ENCODE data around the gene INPP5D. TPM values are rescaled to one million over a fixed set of nuclear protein-coding genes. Genes with fewer than 3 reads are reported as not detected.

Gene INPP5D
- polyA plus RNA-seq, 1 of the 3 experiments (the other 2 are of a cell fraction): 1.3 TPM

DNA sequence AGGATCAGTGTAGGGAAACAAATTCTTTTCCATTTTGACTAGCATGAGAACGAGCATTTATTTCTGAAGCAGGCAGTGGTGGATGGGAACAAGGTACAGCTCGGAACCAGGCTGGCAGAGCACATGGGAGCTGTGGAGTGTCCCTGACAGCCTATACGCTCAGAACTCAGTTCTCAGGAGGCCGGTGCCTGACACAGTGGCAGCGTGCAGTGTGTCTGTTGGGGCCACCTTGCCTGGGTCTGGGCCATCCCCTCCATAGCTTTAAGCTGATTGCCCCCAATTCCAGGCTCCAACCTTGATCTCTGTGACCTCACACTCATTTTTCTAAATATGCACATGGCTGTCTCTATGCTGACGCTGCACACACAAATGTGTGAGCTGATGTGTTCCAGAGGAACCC is 136.9 kb downstream of the INPP5D start:
- no peak for DNase-seq
- no peak overlapping the region for H3K4me2 ChIP-seq
- no peak overlapping the region for H3K9ac ChIP-seq
- H3K4me3 ChIP-seq (ENCODE audit: low read depth in 2 of 2, low read length in 1 of 2): no peak overlapping the region
- H3K27me3 ChIP-seq (ENCODE audit: insufficient read depth): no peaks in the 10 kb centered on the region
- H4K20me1 ChIP-seq (ENCODE audit: insufficient read depth): no peaks in the 10 kb centered on the region
- no peaks in the 10 kb centered on the region for H3K4me1 ChIP-seq (ENCODE audit: control insufficient read depth in 1 of 2, insufficient read depth in 2 of 2, low read depth in 1 of 2, low read length in 1 of 2)
- no peaks in the 10 kb centered on the region for H3F3A ChIP-seq (replicated peaks; ENCODE audit: insufficient read depth)
- H2AFZ ChIP-seq (ENCODE audit: low read depth): no peak overlapping the region
- ChIA-PET POLR2A (no interaction called here), CTCF (interaction anchor here (1.4 kb wide), 1 partner anchor 144 kb away, joined by 4 read pairs; no protein-coding TSS in a partner anchor)
- WGBS (ENCODE audit: low lambda C conversion rate): 54% methylated on average over 3 of the region's 6 CpGs
- no peaks in the 10 kb centered on the region for H3K36me3 ChIP-seq (replicated peaks in 1 of 2; ENCODE audit: control insufficient read depth in 1 of 2, insufficient read depth in 2 of 2, low read length in 1 of 2)
- TF ChIP-seq, protein P1, sequence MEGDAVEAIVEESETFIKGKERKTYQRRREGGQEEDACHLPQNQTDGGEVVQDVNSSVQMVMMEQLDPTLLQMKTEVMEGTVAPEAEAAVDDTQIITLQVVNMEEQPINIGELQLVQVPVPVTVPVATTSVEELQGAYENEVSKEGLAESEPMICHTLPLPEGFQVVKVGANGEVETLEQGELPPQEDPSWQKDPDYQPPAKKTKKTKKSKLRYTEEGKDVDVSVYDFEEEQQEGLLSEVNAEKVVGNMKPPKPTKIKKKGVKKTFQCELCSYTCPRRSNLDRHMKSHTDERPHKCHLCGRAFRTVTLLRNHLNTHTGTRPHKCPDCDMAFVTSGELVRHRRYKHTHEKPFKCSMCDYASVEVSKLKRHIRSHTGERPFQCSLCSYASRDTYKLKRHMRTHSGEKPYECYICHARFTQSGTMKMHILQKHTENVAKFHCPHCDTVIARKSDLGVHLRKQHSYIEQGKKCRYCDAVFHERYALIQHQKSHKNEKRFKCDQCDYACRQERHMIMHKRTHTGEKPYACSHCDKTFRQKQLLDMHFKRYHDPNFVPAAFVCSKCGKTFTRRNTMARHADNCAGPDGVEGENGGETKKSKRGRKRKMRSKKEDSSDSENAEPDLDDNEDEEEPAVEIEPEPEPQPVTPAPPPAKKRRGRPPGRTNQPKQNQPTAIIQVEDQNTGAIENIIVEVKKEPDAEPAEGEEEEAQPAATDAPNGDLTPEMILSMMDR (IDR thresholded peaks at IDR 0.05): no peak
- TF ChIP-seq TCF12 (IDR thresholded peaks at IDR 0.05) (no peak), FOXJ3 (CRISPR knock-in tag; IDR thresholded peaks at IDR 0.05) (no peak), SMC3 (IDR thresholded peaks at IDR 0.05; ENCODE audit: low read depth, low read length) (no peak), POLR2AphosphoS5 (IDR thresholded peaks at IDR 0.05; ENCODE audit: low read depth, low read length) (no peak), MXI1 (IDR thresholded peaks at IDR 0.05; ENCODE audit: low read depth, low read length) (no peak), CHD2 (IDR thresholded peaks at IDR 0.05; ENCODE audit: low read length, partially characterized antibody) (no peak), IRF3 (IDR thresholded peaks at IDR 0.05; ENCODE audit: low read depth, low read length) (no peak), RXRA (IDR thresholded peaks at IDR 0.05; ENCODE audit: borderline replicate concordance, low read depth) (no peak), EZH2phosphoT487 (IDR thresholded peaks at IDR 0.05; ENCODE audit: borderline replicate concordance, low read depth) (no peak), RAD21 (IDR thresholded peaks at IDR 0.05; ENCODE audit: low read length) (no peak), USF1 (IDR thresholded peaks at IDR 0.05; ENCODE audit: borderline replicate concordance, low read depth) (no peak), JUND (IDR thresholded peaks at IDR 0.05) (no peak)
- H3K9me3 ChIP-seq: no peaks in the 10 kb centered on the region
- no peaks in the 10 kb centered on the region for H3K79me2 ChIP-seq (ENCODE audit: insufficient read depth)
- H3K27ac ChIP-seq (ENCODE audit: low read depth in 2 of 2, low read length in 1 of 2): no peak overlapping the region
- H3K9me2 ChIP-seq: no peaks in the 10 kb centered on the region

DNA sequence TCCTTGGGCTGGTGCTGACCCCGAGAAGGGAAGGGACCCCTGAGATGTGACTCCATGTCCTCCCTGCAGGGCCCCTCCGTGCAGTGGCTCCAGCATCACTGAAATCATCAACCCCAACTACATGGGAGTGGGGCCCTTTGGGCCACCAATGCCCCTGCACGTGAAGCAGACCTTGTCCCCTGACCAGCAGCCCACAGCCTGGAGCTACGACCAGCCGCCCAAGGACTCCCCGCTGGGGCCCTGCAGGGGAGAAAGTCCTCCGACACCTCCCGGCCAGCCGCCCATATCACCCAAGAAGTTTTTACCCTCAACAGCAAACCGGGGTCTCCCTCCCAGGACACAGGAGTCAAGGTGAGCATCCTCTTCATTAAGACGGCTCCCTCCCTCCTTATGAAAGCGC is 137.9 kb downstream of the INPP5D start:
- Histone ChIP-seq H3K27me3 (ENCODE audit: insufficient read depth) (no peaks in the 10 kb centered on the region; the same call in 1 of the 2 replicates), H4K20me1 (ENCODE audit: insufficient read depth) (no peaks in the 10 kb centered on the region), H3K79me2 (ENCODE audit: insufficient read depth) (no peaks in the 10 kb centered on the region), H2AFZ (ENCODE audit: low read depth) (no peak overlapping the region), H3K27ac (ENCODE audit: low read depth in 2 of 2, low read length in 1 of 2) (no peak overlapping the region), H3F3A (replicated peaks; ENCODE audit: insufficient read depth) (no peaks in the 10 kb centered on the region), H3K4me2 (no peak overlapping the region), H3K36me3 (replicated peaks in 1 of 2; ENCODE audit: control insufficient read depth in 1 of 2, insufficient read depth in 2 of 2, low read length in 1 of 2) (no peaks in the 10 kb centered on the region), H3K9me3 (no peaks in the 10 kb centered on the region), H3K4me1 (ENCODE audit: control insufficient read depth in 1 of 2, insufficient read depth in 2 of 2, low read depth in 1 of 2, low read length in 1 of 2) (no peaks in the 10 kb centered on the region), H3K4me3 (ENCODE audit: low read depth in 2 of 2, low read length in 1 of 2) (no peak overlapping the region), H3K9me2 (no peaks in the 10 kb centered on the region), H3K9ac (no peak overlapping the region)
- 44% methylated on average over 3 of the region's 12 CpGs for WGBS (ENCODE audit: low lambda C conversion rate)
- POLR2A ChIA-PET: no interaction called here
- CTCF ChIA-PET: interaction anchor here (1.4 kb wide), 1 partner anchor 145 kb away, joined by 4 read pairs; no protein-coding TSS in a partner anchor
- DNase-seq: no peak
- TF ChIP-seq, protein P2, sequence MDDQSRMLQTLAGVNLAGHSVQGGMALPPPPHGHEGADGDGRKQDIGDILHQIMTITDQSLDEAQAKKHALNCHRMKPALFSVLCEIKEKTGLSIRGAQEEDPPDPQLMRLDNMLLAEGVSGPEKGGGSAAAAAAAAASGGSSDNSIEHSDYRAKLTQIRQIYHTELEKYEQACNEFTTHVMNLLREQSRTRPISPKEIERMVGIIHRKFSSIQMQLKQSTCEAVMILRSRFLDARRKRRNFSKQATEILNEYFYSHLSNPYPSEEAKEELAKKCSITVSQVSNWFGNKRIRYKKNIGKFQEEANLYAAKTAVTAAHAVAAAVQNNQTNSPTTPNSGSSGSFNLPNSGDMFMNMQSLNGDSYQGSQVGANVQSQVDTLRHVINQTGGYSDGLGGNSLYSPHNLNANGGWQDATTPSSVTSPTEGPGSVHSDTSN (IDR thresholded peaks at IDR 0.05): no peak
- no peak for TF ChIP-seq TCF12 (IDR thresholded peaks at IDR 0.05)
- no peak for TF ChIP-seq POLR2AphosphoS5 (IDR thresholded peaks at IDR 0.05; ENCODE audit: low read depth, low read length)
- no peak for TF ChIP-seq MEF2A (IDR thresholded peaks at IDR 0.05; ENCODE audit: borderline replicate concordance, low read depth)
- no peak for TF ChIP-seq EZH2phosphoT487 (IDR thresholded peaks at IDR 0.05; ENCODE audit: borderline replicate concordance, low read depth)
- no peak for TF ChIP-seq TAF1 (IDR thresholded peaks at IDR 0.05; ENCODE audit: borderline replicate concordance, low read depth, low read length)
- TF ChIP-seq IRF3 (IDR thresholded peaks at IDR 0.05; ENCODE audit: low read depth, low read length): no peak
- no peak for TF ChIP-seq YY1 (IDR thresholded peaks at IDR 0.05; ENCODE audit: low read depth)
- no peak for TF ChIP-seq MXI1 (IDR thresholded peaks at IDR 0.05; ENCODE audit: low read depth, low read length)
- no peak for TF ChIP-seq ZBTB33 (IDR thresholded peaks at IDR 0.05; ENCODE audit: borderline replicate concordance, low read depth)
